K562 (cell line): ENCODE data around the gene ABHD5. TPM values are rescaled to one million over a fixed set of nuclear protein-coding genes. Genes with fewer than 3 reads are reported as not detected.

Experiments
- ELF4 ChIP-seq: fragments of 450-650 bp; formaldehyde crosslinking; IDR thresholded peaks from 2 replicates; pipeline ENCODE4 v1.4.0; 2022; ENCODE audit warnings: missing genetic modification characterization
- FOXP4 ChIP-seq: sonication (generic); formaldehyde crosslinking; IDR thresholded peaks from 2 replicates; pipeline ENCODE4 v1.8.0; 2022; ENCODE audit warnings: mild to moderate bottlenecking, missing genetic modification reagents, borderline replicate concordance
- GABPA ChIP-seq: fragments of 200-800 bp; sonication (Bioruptor generic); conservative IDR thresholded peaks from 2 replicates; pipeline ENCODE4 v1.6.1; 2016; ENCODE audit warnings: low read depth, missing genetic modification characterization, missing compliant biosample characterization
- GATAD2B ChIP-seq: fragments of 450-650 bp; IDR thresholded peaks from 2 replicates; pipeline ENCODE4 v1.6.1; 2017; ENCODE audit warnings: mild to moderate bottlenecking, borderline replicate concordance
- HMGN3 ChIP-seq: IDR thresholded peaks from 2 replicates; pipeline ENCODE4 v1.6.1; 2011; ENCODE audit warnings: borderline replicate concordance, low read depth, mild to moderate bottlenecking, mixed read lengths, low read length; ENCODE audit not compliant: insufficient read length; ENCODE audit errors: extremely low read depth
- MTA2 ChIP-seq: fragments of 450-650 bp; IDR thresholded peaks from 2 replicates; pipeline ENCODE4 v1.6.1; 2016; ENCODE audit warnings: low read depth
- MTA3 ChIP-seq: fragments of 450-650 bp; formaldehyde crosslinking; IDR thresholded peaks from 2 replicates; pipeline ENCODE4 v1.6.1; 2017; ENCODE audit warnings: mild to moderate bottlenecking, borderline replicate concordance
- PHF8 ChIP-seq: fragments of 200-600 bp; sonication (generic); IDR thresholded peaks from 2 replicates; pipeline ENCODE4 v1.6.1; 2012; ENCODE audit warnings: mixed run types, mild to moderate bottlenecking, inconsistent platforms, low read length, moderate library complexity, borderline replicate concordance
- PURB ChIP-seq: sonication (generic); formaldehyde crosslinking; IDR thresholded peaks from 2 replicates; pipeline ENCODE4 v1.9.0; 2021; ENCODE audit warnings: low read depth, mild to moderate bottlenecking, missing genetic modification reagents
- PYGO2 ChIP-seq: fragments of 450-650 bp; IDR thresholded peaks from 2 replicates; pipeline ENCODE4 v1.6.1; 2016; ENCODE audit warnings: mild to moderate bottlenecking, missing genetic modification characterization, moderate library complexity, missing compliant biosample characterization
- RBM15 ChIP-seq: fragments of 200-400 bp; formaldehyde crosslinking; IDR thresholded peaks from 2 replicates; pipeline ENCODE4 v1.6.1; 2018; ENCODE audit warnings: mild to moderate bottlenecking, low read length, moderate library complexity; ENCODE audit not compliant: insufficient read depth
- SMARCA4 ChIP-seq: fragments of 450-650 bp; IDR thresholded peaks from 2 replicates; pipeline ENCODE4 v1.6.1; 2016
- SRSF3 ChIP-seq: fragments of 200-400 bp; formaldehyde crosslinking; IDR thresholded peaks from 2 replicates; pipeline ENCODE4 v1.6.1; 2016; ENCODE audit warnings: mild to moderate bottlenecking, low read length, moderate library complexity; ENCODE audit not compliant: insufficient read depth
- ZBED1 ChIP-seq: IDR thresholded peaks from 2 replicates; pipeline ENCODE4 v1.6.1; 2014
- polyA plus RNA-seq, 8 experiments: library from polyadenylated mRNA; depleted of rRNA in 4 of 8; stranded (reverse) in 5 of 8; unstranded in 3 of 8; fragments of >200 nt; fragmentation: Nextera tagmentation in 2 of 8; fragmentation: Illumina TruSeq in 1 of 8; extraction: Ambion mirVana in 2 of 8; extraction: Trizol in 1 of 8; gene quantifications; 2 replicates each; pipeline versions ENCODE4 v1.2.1 to v1.2.3, GENCODE V29; 2011 to 2014; ENCODE audit warnings: inconsistent platforms in 1 of 8, missing spikeins in 1 of 8
- total RNA-seq, 7 experiments: library from RNA; depleted of rRNA in 6 of 7; stranded (reverse); fragments of >200 nt in 6 of 7; fragmentation: Illumina TruSeq in 2 of 7; extraction: Trizol in 2 of 7; gene quantifications; 2 replicates each; pipeline versions ENCODE4 v1.2.1 to v1.2.3, GENCODE V29; 2011 to 2021; ENCODE audit warnings: low replicate concordance in 1 of 7
- TF ChIP-seq, protein P1 (sequence below): fragments of 450-650 bp; IDR thresholded peaks from 2 replicates; pipeline ENCODE4 v1.6.1; 2016
- TF ChIP-seq, protein P2 (sequence below), 2 experiments: fragments of 450-650 bp; formaldehyde crosslinking in 1 of 2; IDR thresholded peaks; 2 replicates each; pipeline versions ENCODE4 v1.4.0 to v1.6.1; 2014 to 2020; ENCODE audit warnings: mild to moderate bottlenecking in 2 of 2, borderline replicate concordance in 1 of 2, low read depth in 1 of 2

The ABHD5 gene
- total and polyA plus RNA-seq, 9 of the 15 experiments (the other 6 are each of a cell fraction or from before 2014, with no cell fraction given) = 27.8 to 61.7 (median 39.9) TPM

DNA sequence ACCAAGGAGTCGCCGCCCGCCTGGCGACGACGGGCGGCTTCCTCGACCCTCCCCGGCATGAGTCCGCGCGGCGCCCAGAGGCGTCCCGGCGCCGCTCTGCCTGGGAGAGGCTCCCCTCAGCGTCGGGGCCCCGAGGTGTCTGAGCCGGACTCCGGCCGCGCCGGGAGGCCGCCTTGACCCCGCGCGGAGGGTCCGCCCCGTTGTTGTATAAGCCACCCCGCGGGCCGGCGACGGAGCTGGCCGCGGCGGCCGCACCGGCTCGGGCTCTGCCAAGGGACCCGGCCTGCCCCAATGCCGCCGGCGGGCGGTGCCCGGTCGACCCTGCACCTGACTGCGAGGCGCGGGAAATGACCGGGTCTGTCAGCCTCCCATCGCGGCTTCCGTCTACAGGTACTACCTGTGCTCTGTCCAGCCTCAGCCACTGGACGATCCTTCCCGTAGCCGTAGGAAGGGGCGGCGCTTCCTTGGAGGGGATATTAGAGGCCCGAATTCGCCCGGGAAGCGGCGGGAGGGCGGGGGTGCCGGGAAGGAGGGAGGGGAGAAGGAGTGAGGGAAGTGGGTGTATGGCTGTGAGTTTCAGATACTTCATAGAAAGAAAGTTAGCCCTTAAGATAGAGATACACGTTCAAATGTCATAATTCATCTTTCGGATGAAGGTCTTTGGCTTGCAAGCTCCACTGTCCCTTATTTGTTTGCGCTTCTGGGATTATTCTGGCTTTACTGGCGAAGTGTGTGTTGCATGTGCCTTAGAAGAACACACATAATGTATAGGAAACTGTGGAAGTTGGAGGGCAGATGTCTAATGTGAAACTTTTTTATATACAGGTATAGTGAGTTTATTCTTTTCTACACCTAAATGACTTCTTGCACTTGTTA, 620 bp downstream of the ABHD5 start (continued):
- TF ChIP-seq FOXP4 (CRISPR knock-in tag) (no peak), ZBED1 (0 out of 2 replicates have a peak, but pooled peaks have one; percentile 5), SRSF3 (no peak), RBM15 (no peak), ELF4 (CRISPR knock-in tag) (0 out of 2 replicates have a peak, but pooled peaks have one; percentile 24), MTA2 (no peak), PYGO2 (tag) (no peak), SMARCA4 (peak; percentile 35; the same call in 1 of the 2 replicates), PURB (CRISPR knock-in tag) (no peak), GATAD2B (no peak), PHF8 (peak; percentile 44), MTA3 (no peak), GABPA (tag) (peak; percentile 44; the same call in 1 of the 2 replicates), HMGN3 (no peak)
- TF ChIP-seq, protein P1, sequence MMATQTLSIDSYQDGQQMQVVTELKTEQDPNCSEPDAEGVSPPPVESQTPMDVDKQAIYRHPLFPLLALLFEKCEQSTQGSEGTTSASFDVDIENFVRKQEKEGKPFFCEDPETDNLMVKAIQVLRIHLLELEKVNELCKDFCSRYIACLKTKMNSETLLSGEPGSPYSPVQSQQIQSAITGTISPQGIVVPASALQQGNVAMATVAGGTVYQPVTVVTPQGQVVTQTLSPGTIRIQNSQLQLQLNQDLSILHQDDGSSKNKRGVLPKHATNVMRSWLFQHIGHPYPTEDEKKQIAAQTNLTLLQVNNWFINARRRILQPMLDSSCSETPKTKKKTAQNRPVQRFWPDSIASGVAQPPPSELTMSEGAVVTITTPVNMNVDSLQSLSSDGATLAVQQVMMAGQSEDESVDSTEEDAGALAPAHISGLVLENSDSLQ = peak; percentile 31; the same call in 1 of the 2 replicates
- TF ChIP-seq, protein P2, sequence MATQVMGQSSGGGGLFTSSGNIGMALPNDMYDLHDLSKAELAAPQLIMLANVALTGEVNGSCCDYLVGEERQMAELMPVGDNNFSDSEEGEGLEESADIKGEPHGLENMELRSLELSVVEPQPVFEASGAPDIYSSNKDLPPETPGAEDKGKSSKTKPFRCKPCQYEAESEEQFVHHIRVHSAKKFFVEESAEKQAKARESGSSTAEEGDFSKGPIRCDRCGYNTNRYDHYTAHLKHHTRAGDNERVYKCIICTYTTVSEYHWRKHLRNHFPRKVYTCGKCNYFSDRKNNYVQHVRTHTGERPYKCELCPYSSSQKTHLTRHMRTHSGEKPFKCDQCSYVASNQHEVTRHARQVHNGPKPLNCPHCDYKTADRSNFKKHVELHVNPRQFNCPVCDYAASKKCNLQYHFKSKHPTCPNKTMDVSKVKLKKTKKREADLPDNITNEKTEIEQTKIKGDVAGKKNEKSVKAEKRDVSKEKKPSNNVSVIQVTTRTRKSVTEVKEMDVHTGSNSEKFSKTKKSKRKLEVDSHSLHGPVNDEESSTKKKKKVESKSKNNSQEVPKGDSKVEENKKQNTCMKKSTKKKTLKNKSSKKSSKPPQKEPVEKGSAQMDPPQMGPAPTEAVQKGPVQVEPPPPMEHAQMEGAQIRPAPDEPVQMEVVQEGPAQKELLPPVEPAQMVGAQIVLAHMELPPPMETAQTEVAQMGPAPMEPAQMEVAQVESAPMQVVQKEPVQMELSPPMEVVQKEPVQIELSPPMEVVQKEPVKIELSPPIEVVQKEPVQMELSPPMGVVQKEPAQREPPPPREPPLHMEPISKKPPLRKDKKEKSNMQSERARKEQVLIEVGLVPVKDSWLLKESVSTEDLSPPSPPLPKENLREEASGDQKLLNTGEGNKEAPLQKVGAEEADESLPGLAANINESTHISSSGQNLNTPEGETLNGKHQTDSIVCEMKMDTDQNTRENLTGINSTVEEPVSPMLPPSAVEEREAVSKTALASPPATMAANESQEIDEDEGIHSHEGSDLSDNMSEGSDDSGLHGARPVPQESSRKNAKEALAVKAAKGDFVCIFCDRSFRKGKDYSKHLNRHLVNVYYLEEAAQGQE (IDR thresholded peaks at IDR 0.05; ENCODE audit: borderline replicate concordance) = no peak
- TF ChIP-seq, protein P2 (CRISPR knock-in tag; IDR thresholded peaks at IDR 0.05; ENCODE audit: low read depth) = peak; percentile 67; the same call in 1 of the 2 replicates
